LNCAP (cell line): ENCODE measurements around the gene SH3GL2.

Experiments used
- CTCF ChIP-seq: fragments of 450-650 bp; IDR thresholded peaks from 2 replicates; pipeline ENCODE4 v1.5.1; 2017; ENCODE audit warnings: mild to moderate bottlenecking

Gene SH3GL2

GRCh38 chr9:17699615-17700330 is 120.9 kb downstream of the SH3GL2 start:
- TF ChIP-seq CTCF = no peak

GRCh38 chr9:17706347-17706746 is 127.5 kb downstream of the SH3GL2 start:
- TF ChIP-seq CTCF = no peak

- no peak for TF ChIP-seq CTCF
These were observed 140.2 kb downstream of the SH3GL2 start for GRCh38 chr9:17719053-17719452.

DNA sequence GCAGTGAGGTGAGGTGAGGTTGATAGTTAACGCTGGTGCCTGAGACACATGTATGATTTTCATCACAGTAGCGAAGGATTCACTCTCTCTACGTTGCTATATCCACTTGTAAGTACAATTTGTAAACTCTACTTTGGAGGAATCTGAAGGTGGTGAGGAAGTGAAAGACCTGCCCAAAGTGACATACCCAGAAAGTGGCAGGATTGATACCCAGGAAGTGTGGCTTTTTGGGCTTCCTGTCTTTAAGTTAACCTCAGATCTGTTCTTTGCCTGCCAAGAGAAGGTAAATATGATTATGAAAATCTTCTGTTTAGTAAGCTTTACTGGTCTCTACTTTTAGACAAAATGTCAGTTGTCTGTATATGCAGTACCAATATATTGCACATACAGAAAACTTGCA is 143.1 kb downstream of the SH3GL2 start:
- TF ChIP-seq CTCF = no peak

GRCh38 chr9:17723656-17724055 is 144.8 kb downstream of the SH3GL2 start:
- TF ChIP-seq CTCF = no peak

DNA sequence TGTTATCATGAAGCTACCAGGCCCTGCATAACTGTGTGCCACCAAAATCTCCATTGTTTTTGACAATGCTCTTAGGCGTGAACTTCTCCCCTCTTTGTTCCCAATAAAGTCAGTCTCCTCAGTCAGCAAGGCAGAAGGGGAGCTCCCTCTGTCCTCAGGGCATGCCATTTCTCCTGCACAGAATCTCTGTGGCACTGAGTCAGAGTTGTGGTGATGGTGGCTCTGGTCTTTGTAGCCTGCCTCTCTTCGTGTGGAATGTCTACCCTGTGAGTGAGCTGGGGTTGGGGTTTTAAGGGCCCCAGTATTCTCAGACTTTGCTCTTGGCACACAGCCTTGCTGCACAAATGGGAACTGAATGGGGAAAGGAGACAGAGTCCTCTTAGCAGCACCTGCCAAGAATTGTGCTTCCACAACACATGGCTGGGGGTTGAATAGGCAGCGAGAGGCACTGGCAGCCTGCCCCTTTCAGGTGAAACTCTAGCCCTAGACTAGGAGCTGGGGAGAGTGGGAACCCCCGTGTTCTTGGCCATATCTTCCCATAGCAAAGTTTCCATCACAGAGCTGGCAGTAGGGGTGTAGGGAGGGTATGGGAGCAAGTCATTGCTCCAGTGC is 146.6 kb downstream of the SH3GL2 start:
- TF ChIP-seq CTCF = no peak

GRCh38 chr9:17726298-17726697 is 147.4 kb downstream of the SH3GL2 start:
- no peak for TF ChIP-seq CTCF

- TF ChIP-seq CTCF = no peak
These were observed 152.0 kb downstream of the SH3GL2 start for GRCh38 chr9:17730899-17731298.
